Mucosa of rectum (tissue), 2 donors: ENCODE data around the gene PLSCR2.
"Not testable (repeated sequence)": the region's sequence is repeated elsewhere in the genome, so short reads cannot be mapped to it uniquely, and the experiment has no call there.

Experiments used
- H3K27ac ChIP-seq, 2 donors: one replicate each; pipeline ENCODE4 v1.7.0; 2013; ENCODE audit warnings: inconsistent platforms in 2 of 2, low read depth in 2 of 2, low read length in 2 of 2
- H3K27me3 ChIP-seq, 2 donors: one replicate each; pipeline ENCODE4 v1.7.0; 2013; ENCODE audit warnings: low read length in 2 of 2; ENCODE audit not compliant: control insufficient read depth in 2 of 2, insufficient read depth in 2 of 2
- H3K36me3 ChIP-seq, 2 donors: one replicate each; pipeline ENCODE4 v1.7.0; 2013; ENCODE audit warnings: low read length in 2 of 2; ENCODE audit not compliant: control insufficient read depth in 2 of 2, insufficient read depth in 2 of 2
- H3K4me1 ChIP-seq, 2 donors: one replicate each; pipeline ENCODE4 v1.7.0; 2013; ENCODE audit warnings: low read length in 2 of 2, mild to moderate bottlenecking in 1 of 2; ENCODE audit not compliant: control insufficient read depth in 2 of 2, insufficient read depth in 2 of 2
- H3K4me3 ChIP-seq, 2 donors: one replicate each; pipeline ENCODE4 v1.7.0; 2013; ENCODE audit warnings: low read length in 2 of 2
- H3K9ac ChIP-seq, 2 donors: one replicate each; pipeline ENCODE4 v1.7.0; 2013; ENCODE audit warnings: low read length in 2 of 2, low read depth in 1 of 2, mild to moderate bottlenecking in 1 of 2
- H3K9me3 ChIP-seq, 2 donors: one replicate each; pipeline ENCODE4 v1.7.0; 2013; ENCODE audit warnings: low read length in 2 of 2; ENCODE audit not compliant: control insufficient read depth in 2 of 2
- donor health status: healthy.
- donor health status: Normal muscosa, but diverticular disease.

Gene PLSCR2

DNA sequence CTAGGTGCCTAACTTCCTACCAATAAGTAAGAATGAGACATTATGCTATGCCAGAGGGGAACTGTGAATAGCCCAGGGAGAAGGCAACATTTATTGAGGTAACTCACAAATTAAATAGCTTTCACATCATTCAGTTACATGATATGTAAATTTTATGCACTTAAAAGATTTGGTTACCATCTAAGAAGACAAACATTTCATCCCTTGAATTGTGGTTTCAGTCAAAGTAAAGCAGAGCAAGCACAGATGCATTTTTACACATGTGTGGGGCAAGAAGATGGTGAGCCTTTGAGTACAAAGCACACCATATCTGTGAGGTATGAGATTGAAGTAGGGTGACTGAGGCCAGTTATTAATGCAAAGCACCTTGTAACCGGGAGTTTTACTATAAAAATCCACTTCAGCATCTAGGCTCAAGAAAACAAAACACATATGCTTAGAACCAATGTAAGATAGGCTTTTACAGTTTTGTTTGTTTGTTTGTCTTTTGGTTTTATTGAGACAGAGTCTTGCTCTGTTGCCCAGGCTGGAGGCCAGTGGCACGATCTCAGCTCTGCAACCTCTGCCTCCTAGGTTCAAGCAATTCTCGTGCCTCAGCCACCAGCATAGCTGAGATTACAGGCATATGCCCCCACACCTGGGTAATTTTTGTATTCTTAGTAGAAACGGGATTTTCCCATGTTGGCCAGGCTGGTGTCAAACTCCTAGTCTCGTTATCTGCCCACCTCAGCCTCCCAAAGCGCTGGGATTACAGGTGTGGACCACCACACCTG is 3.5 kb downstream of the PLSCR2 start:
- Histone ChIP-seq H3K4me3 (no peak overlapping the region), H3K27me3 (no peaks in the 10 kb centered on the region), H3K9ac (no peak overlapping the region), H3K4me1 (peaks cover 0 to 8% of the 10 kb centered on the region in 2 donors), H3K36me3 (no peaks in the 10 kb centered on the region), H3K9me3 (no peaks in the 10 kb centered on the region), H3K27ac (no peak overlapping the region)

DNA sequence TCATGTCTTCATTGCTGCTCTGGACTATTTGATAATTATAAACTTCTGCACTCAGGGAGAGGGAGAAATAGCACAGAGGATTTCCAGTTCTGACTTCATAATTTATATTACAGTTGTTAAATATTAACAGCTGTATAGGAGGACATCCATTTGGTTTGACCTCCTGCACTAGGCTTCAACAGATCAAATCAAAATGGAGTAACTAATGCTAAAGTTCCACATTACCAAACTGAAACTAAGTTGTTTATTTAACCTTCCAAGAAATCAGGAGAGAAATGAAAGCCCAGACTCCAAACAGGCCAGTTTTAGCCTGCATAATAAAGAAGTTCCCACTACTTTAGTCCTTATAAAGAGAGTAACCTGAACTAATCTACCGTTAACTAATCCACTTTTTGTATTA is 4.6 kb downstream of the PLSCR2 start:
- Histone ChIP-seq H3K36me3 (no peaks in the 10 kb centered on the region), H3K9ac (no peak overlapping the region), H3K4me1 (peaks cover 0 to 8% of the 10 kb centered on the region in 2 donors), H3K27ac (no peak overlapping the region), H3K4me3 (no peak overlapping the region), H3K9me3 (no peaks in the 10 kb centered on the region), H3K27me3 (no peaks in the 10 kb centered on the region)

GRCh38 chr3:146464005-146464595 is 5.3 kb downstream of the PLSCR2 start:
- H3K27ac ChIP-seq: no peak overlapping the region
- H3K9me3 ChIP-seq: no peaks in the 10 kb centered on the region
- H3K36me3 ChIP-seq: no peaks in the 10 kb centered on the region
- no peak overlapping the region for H3K4me3 ChIP-seq
- no peaks in the 10 kb centered on the region for H3K27me3 ChIP-seq
- no peak overlapping the region for H3K9ac ChIP-seq
- H3K4me1 ChIP-seq: peaks cover 0 to 8% of the 10 kb centered on the region in 2 donors

DNA sequence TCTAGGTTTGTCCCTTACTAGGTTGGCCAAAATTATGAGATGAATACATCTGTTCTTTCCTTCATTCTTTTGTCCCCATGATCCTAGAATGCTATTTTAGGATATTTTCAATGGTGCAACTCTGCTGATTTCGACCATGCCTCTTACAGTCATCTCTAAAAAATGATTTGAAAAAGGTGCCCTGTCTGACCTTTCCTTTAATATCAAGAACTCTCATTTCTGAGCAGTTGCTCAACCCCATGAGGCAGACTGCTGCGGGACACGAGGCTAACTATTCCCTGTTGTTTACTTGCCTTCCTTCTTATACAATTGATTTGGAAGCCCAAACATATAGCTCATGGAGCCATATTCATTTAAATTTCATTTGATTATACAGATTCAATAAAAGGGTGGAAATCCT is 14.6 kb downstream of the PLSCR2 start:
- no peak overlapping the region for H3K27ac ChIP-seq
- no peak overlapping the region for H3K4me3 ChIP-seq
- no peaks in the 10 kb centered on the region for H3K4me1 ChIP-seq
- no peak overlapping the region for H3K9ac ChIP-seq
- H3K27me3 ChIP-seq: no peaks in the 10 kb centered on the region
- no peaks in the 10 kb centered on the region for H3K36me3 ChIP-seq
- no peaks in the 10 kb centered on the region for H3K9me3 ChIP-seq

- Histone ChIP-seq H3K27me3 (no peaks in the 10 kb centered on the region), H3K9me3 (peaks cover 0 to 4% of the 10 kb centered on the region in 2 donors), H3K27ac (no peak overlapping the region), H3K36me3 (no peaks in the 10 kb centered on the region), H3K9ac (no peak overlapping the region), H3K4me1 (no peaks in the 10 kb centered on the region), H3K4me3 (no peak overlapping the region)
These were observed 19.7 kb downstream of the PLSCR2 start for GRCh38 chr3:146449613-146450012.

- no peak overlapping the region for H3K4me3 ChIP-seq
- H3K9ac ChIP-seq: no peak overlapping the region
- no peaks in the 10 kb centered on the region for H3K27me3 ChIP-seq
- no peak overlapping the region for H3K27ac ChIP-seq
- H3K4me1 ChIP-seq: no peaks in the 10 kb centered on the region
- H3K9me3 ChIP-seq: peaks cover 0 to 4% of the 10 kb centered on the region in 2 donors
- H3K36me3 ChIP-seq: no peaks in the 10 kb centered on the region
These were observed 20.3 kb downstream of the PLSCR2 start for GRCh38 chr3:146449076-146449475.

- no peaks in the 10 kb centered on the region for H3K27me3 ChIP-seq
- H3K9me3 ChIP-seq: peaks cover 0 to 4% of the 10 kb centered on the region in 2 donors
- H3K4me1 ChIP-seq: no peaks in the 10 kb centered on the region
- no peak overlapping the region for H3K9ac ChIP-seq
- no peak overlapping the region for H3K4me3 ChIP-seq
- no peaks in the 10 kb centered on the region for H3K36me3 ChIP-seq
- H3K27ac ChIP-seq: no peak overlapping the region
These were observed 23.3 kb downstream of the PLSCR2 start for GRCh38 chr3:146446026-146446425.

DNA sequence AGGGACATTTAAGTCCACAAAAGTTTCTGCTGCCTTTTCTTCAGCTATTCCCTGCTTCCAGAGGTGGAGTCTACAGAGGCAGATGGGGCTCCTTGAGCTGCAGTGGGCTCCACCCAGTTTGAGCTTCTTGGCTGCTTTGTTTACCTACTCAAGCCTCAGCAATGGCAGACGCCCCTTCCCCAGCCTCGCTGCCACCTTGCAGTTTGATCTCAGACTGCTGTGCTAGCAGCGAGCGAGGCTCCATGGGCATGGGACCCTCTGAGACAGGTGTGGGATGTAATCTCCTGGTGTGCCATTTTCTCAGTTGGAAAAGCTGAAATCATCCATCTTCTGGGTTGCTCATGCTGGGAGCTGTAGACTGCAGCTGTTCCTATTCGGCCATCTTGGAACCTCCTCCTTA is 29.1 kb downstream of the PLSCR2 start:
- H3K27me3 ChIP-seq, H3K9ac ChIP-seq, H3K4me3 ChIP-seq, H3K36me3 ChIP-seq, H3K4me1 ChIP-seq, H3K27ac ChIP-seq, H3K9me3 ChIP-seq: not testable (repeated sequence)

- Histone ChIP-seq H3K27me3 (no peaks in the 10 kb centered on the region), H3K9me3 (no peaks in the 10 kb centered on the region), H3K9ac (no peak overlapping the region), H3K4me3 (no peak overlapping the region), H3K27ac (no peak overlapping the region), H3K36me3 (no peaks in the 10 kb centered on the region), H3K4me1 (no peaks in the 10 kb centered on the region)
These were observed 37.3 kb downstream of the PLSCR2 start for GRCh38 chr3:146432066-146432465.

DNA sequence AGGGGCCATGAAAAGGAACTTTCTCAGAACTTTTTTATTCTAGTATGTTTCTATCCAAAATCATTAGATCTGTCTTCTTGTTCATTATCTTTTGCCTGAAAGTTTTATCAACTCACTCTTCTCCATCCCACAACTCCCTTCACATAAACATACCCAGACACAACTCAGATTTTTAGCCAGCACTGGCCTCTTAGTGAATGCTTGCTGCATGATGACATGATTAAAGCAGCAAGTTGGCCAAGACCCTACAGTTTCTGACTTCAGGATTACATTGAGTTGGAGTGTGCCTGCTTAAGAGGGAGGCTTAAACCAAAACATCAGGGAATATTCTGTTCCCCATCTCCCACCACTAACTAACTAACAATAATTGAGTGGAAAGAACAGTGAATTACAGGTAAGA is 38.1 kb downstream of the PLSCR2 start:
- Histone ChIP-seq H3K9me3 (no peaks in the 10 kb centered on the region), H3K27me3 (no peaks in the 10 kb centered on the region), H3K4me3 (no peak overlapping the region), H3K9ac (no peak overlapping the region), H3K4me1 (no peaks in the 10 kb centered on the region), H3K27ac (no peak overlapping the region), H3K36me3 (no peaks in the 10 kb centered on the region)
